ENCODE results near the gene IL15.
"Not testable (repeated sequence)": the region's sequence is repeated elsewhere in the genome, so short reads cannot be mapped to it uniquely, and the experiment has no call there.

The IL15 gene

GRCh38 chr4:141703497-141703896 is 67.1 kb downstream of the IL15 start:
- DNase-seq (ENCODE audit: low read depth): no peak

GRCh38 chr4:141705048-141705746 is 68.8 kb downstream of the IL15 start:
- no peak for DNase-seq (ENCODE audit: low read depth)

- no peak for DNase-seq (ENCODE audit: low read depth)
These were observed 69.5 kb downstream of the IL15 start for GRCh38 chr4:141705747-141706377.

- DNase-seq (ENCODE audit: low read depth): no peak
These were observed 70.1 kb downstream of the IL15 start for GRCh38 chr4:141706445-141706844.

- DNase-seq (ENCODE audit: low read depth): peak; percentile 31
These were observed 74.8 kb downstream of the IL15 start for GRCh38 chr4:141711211-141711610.

- no peak for DNase-seq (ENCODE audit: low read depth)
These were observed 76.8 kb downstream of the IL15 start for GRCh38 chr4:141713185-141713584.

GRCh38 chr4:141713771-141714445 is 77.5 kb downstream of the IL15 start:
- DNase-seq (ENCODE audit: low read depth): no peak

- DNase-seq (ENCODE audit: low read depth): no peak
These were observed 83.2 kb downstream of the IL15 start for GRCh38 chr4:141719585-141719984.

- no peak for DNase-seq (ENCODE audit: low read depth)
These were observed 84.8 kb downstream of the IL15 start for GRCh38 chr4:141721174-141721573.

- DNase-seq (ENCODE audit: low read depth): no peak
These were observed 88.3 kb downstream of the IL15 start for GRCh38 chr4:141724646-141725045.

- DNase-seq (ENCODE audit: low read depth): no peak
These were observed 91.0 kb downstream of the IL15 start for GRCh38 chr4:141727420-141727819.

GRCh38 chr4:141730805-141731204 is 94.4 kb downstream of the IL15 start:
- DNase-seq (ENCODE audit: low read depth): no peak

GRCh38 chr4:141731481-141731880 is 95.1 kb downstream of the IL15 start:
- DNase-seq (ENCODE audit: low read depth): no peak

- DNase-seq (ENCODE audit: low read depth): no peak
These were observed 103.3 kb downstream of the IL15 start for GRCh38 chr4:141739636-141740035.

GRCh38 chr4:141746026-141746425 is 109.6 kb downstream of the IL15 start:
- no peak for DNase-seq (ENCODE audit: low read depth)

GRCh38 chr4:141751806-141752205 is 115.4 kb downstream of the IL15 start:
- not testable (repeated sequence) for DNase-seq (ENCODE audit: low read depth)

- DNase-seq (ENCODE audit: low read depth): no peak
These were observed 120.9 kb downstream of the IL15 start for GRCh38 chr4:141757287-141757686.

GRCh38 chr4:141759796-141760425 is 123.5 kb downstream of the IL15 start:
- DNase-seq (ENCODE audit: low read depth): no peak

- no peak for DNase-seq (ENCODE audit: low read depth)
These were observed 125.5 kb downstream of the IL15 start for GRCh38 chr4:141761926-141762325.

GRCh38 chr4:141763374-141763773 is 127.0 kb downstream of the IL15 start:
- no peak for DNase-seq (ENCODE audit: low read depth)

- DNase-seq (ENCODE audit: low read depth): peak; percentile 61
These were observed 132.6 kb downstream of the IL15 start for GRCh38 chr4:141768954-141769353.

- no peak for DNase-seq (ENCODE audit: low read depth)
These were observed 135.8 kb downstream of the IL15 start for GRCh38 chr4:141771889-141772830.

Data from fibroblast of the conjunctiva (primary cell).